ENCODE measurements around the gene SHLD1.
A peak's percentile ranks its signal among the peaks of the same experiment; 100 is the strongest.
"Not testable (repeated sequence)": the region's sequence is repeated elsewhere in the genome, so short reads cannot be mapped to it uniquely, and the experiment has no call there.

The SHLD1 gene

GRCh38 chr20:5781798-5782750 lies 31.9 kb downstream of the SHLD1 start:
- peak; percentile 16 for DNase-seq

GRCh38 chr20:5784735-5785134 lies 34.5 kb downstream of the SHLD1 start:
- peak; percentile 70 for DNase-seq

GRCh38 chr20:5785146-5785545 lies 34.9 kb downstream of the SHLD1 start:
- DNase-seq, result no peak

DNA sequence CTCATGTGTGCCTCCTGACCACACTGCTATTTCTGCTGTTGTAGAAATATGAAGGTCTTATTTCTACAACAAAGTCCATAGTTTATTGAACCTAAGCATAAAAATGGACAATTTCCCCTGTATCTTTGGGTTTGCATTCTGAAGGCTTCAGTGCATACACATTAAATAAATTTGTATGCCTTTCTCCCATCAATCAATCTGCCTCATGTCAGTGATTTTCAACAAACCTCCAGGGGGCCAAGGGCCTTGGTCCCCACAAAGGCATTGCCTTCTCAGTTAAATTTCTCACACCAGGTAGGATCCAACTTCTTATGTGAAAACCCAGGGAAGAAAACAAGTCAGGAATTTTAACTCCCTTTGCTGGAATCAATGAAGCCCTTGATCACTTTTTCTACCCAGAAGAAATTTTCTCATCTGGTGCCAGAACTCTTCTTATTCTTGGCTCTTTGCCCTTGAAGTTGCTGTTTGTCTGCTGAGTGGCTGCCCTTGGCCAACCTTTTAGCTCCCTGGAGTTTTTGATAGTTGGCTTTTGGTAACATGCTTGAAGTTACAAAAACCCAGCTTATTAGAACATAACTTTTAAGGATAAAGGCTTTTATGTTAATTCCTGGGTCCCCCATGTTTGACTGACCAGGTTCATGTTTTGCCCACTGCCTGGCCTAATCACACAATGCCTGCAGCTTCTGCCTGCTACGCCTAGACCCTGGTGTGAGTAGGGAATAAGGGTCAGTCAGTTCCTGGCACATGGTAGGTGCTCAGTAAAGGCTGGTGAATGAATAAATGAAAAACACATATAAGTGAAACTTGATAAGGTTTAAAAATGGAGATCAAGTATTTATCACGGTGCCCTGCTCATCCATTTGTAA lies 37.0 kb downstream of the SHLD1 start:
- DNase-seq, result no peak

GRCh38 chr20:5787796-5788165 lies 37.6 kb downstream of the SHLD1 start:
- no peak for DNase-seq

DNA sequence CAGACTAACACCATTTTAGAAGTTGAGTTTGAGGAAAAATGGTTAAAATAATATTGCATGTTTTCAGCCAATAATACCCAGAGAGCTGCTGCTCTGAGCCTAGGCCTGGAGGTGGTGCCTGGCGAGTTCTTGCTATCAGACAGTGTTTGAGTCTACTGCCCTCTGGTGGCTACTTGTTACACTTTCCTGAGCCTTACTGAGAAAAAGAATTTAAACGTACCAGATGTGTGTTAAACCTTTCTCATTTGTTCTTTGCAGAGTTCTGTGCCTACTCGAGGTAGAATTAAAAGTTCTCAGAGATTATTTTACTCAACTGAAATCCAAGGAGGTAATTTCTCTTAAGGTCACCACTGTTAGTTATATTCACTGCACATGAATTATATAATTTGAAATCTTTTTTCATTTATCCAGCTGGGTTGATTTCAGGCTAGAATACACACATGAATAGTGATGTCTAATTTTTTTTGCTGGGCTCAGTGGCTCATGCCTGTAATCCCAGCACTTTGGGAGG lies 38.2 kb downstream of the SHLD1 start:
- peak; percentile 85 for DNase-seq

GRCh38 chr20:5789827-5790226 lies 39.6 kb downstream of the SHLD1 start:
- no peak for DNase-seq

DNA sequence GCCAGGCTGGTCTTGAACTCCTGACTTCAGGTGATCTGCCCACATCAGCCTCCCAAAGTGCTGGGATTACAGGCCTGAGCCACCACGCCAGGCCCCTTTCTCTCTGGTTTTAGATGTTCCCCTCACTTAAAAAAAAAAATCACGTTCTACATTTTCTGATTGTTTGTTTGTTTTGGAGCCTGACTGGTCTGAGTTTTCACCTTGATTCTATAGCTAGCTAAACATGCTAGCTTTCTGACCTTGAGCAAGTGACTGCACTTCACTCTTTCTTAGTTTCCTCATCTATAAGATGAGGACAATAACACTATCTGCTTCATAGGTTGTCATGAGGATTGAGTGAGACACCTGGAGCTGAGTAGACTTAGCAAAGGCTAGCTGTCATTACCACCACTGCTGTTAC lies 43.7 kb downstream of the SHLD1 start:
- no peak for DNase-seq

DNA sequence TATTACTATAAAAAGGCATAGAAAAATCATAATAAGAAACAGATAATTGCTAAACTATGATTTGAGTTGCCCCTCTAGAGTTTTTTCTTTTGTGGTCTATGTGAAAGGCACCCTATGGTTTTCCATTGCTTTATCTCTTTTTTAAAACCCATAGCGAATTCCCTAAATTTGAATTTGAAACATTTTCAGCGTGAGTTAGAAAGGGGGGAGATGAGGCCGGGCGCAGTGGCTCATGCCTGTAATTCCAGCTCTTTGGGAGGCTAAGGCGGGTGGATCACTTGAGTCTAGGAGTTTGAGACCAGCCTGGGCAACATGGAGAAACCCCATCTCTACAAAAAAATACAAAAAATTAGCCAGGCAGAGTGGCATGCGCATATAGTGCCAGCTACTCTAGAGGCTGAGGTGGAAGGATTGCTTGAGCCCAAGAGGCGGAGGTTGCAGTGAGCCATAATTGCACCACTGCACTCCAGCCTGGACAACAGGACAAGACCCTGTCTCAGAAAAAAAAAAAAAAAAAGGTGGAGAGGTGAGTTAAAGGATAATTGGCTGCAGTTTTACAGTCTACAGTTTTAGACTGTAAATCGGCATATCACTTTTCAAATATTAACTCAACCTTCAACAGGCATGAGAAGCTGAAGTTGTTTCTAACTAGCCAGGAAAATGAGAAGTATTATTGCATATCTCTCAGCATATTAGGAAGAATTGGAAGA lies 46.3 kb downstream of the SHLD1 start:
- DNase-seq, result no peak

GRCh38 chr20:5797165-5797564 lies 47.0 kb downstream of the SHLD1 start:
- DNase-seq, result no peak

- no peak for DNase-seq
Observed at GRCh38 chr20:5797843-5798462, 47.8 kb downstream of the SHLD1 start.

GRCh38 chr20:5803754-5804303 lies 53.6 kb downstream of the SHLD1 start:
- DNase-seq, result not testable (repeated sequence)

DNA sequence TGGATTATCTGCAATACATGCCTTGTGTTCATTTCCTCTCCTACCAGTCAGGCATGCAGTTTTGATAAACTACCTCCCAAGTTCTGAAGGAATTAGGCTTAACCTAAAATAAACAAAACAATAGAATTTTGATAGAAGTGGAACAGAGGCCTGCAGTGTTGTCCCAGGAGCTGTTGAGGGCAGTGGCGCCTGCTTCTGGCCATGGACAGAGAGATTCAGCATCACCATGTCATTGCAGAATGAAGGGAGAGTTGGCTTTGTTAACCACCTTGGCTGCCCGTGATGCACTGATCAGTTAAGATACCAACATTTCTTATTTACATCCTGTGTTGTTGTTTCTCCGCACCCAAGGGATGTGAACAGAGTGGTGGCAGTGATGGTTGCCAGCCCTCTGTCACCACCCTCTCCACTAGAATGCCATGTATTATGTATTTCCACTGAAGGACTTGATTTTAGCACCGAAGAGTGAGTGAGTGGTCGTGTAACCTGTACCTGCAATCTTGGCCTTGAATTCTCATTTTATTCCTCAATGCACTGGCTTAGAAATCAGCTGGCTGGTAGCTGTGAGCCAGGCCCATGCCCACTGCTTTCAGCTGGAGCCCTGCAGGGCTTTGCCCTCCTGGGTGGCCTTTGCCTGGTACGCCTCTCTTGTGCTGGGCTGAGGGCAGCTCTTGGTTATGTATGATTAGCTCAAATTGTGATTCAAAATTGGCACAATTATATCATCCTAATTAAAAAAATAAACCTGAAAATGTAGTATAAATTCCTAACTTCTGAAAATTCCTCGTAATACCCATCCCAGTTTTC lies 56.5 kb downstream of the SHLD1 start:
- no peak for DNase-seq

GRCh38 chr20:5807431-5807830 lies 57.2 kb downstream of the SHLD1 start:
- DNase-seq, result no peak

DNA sequence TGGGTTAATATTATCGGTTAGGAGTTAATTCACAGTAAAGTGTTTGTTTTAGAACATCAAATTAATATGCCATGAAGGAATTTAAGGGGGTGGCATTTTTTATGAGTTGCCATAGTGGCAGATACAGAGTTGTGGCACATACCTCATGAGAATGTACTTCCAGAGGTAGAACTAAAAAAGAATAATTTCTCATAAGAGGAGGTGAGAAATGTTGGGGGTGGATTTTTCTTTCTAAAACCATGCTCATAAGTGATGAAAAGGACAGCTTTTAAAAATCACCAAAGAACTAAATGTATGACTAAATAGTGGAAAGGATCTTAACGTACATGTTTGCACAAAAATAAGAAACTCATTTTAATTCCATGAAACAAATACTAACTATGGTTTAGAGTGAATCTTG lies 58.7 kb downstream of the SHLD1 start:
- no peak for DNase-seq

GRCh38 chr20:5809495-5809894 lies 59.3 kb downstream of the SHLD1 start:
- DNase-seq, result no peak

DNA sequence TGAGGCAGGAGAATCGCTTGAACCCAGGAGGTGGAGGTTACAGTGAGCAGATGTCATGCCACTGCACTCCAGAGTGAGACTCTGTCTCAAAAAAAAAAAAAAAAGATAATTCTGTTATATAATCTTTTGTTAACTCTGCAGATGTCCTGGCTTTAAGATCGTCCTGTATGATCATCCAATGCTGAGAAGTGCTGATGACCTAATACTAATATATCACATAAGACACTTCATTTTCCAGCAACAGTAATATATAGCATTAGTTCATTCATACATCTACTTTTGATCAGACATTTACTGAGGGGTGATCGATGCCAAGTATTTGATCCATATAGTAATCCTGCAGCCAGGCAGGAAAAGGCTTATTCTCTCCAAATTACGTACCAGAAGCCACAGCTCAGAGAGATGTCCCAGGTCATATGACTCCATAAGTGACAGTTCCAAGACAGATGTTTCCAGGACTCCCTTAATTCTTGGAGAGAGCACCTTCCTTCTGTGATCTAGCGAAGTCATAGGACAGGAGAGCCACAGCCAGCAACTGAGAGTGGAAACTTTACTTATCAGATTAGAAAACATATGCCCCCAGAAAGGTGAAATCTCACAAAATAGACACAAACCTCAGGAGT lies 60.7 kb downstream of the SHLD1 start:
- no peak for DNase-seq

- no peak for DNase-seq
Observed at GRCh38 chr20:5811746-5812145, 61.5 kb downstream of the SHLD1 start.

GRCh38 chr20:5818346-5818681 lies 68.1 kb downstream of the SHLD1 start:
- DNase-seq, result no peak

- DNase-seq, result no peak
Observed at GRCh38 chr20:5820738-5821137, 70.5 kb downstream of the SHLD1 start.

DNA sequence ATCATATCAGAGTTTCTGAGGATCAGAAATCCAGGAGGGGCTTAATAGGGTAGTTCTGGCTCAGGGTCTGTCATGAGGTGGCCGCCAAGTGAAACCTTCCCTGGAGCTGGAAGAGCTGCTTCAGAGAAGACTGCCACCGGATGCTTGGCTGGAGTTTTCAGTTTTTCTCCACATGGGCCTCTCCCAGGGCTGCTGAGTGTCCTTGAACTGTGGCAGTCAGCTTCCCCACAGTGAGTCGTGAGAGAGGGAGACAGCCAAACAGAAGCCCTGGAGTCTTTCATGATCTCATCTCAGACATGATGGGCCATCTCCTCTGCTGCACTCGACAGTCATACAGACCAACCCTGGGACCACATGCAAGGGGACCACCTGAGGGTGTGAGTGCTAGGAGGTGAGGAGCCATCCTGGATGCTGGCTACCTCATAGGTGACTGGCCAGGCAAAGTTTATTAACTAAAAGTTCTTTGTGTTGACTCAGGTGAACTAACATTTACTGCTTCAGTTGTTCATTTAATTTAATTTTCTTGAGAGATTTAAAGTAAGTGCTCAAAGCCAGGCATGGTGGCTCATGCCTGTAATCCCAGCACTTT lies 71.5 kb downstream of the SHLD1 start:
- no peak for DNase-seq

Measured in NCI-H510A (cell line).